ENCODE measurements around the gene NEK8.

The NEK8 gene

DNA sequence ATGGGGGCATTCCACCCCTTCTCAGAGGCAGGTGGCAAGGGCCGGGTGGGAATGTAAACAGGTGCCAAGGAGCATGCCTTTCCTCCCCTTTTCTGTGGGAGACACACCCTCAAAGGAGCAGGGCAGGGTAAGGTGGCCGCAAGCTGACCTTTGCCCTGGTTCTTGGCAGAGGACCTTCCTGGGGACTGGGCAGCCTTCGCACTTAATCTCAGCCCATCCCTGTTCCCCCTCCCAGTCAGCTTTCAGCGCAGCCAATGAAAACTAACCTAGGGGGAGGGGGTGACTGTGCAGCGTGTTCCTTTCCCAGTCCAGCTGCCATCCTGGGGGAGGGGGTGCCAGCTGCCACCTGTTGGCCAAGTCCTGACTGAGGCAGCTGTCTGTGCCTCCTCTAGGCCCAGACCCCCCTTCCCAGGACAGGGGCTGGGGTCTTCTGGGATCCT lies 18.0 kb downstream of the NEK8 start:
- no peaks in the 10 kb centered on the region for H3K9me3 ChIP-seq
- H3K27me3 ChIP-seq, result no peaks in the 10 kb centered on the region
- intact Hi-C loops (cut with DNase I; ENCODE audit: low total_unique reads), result loop anchor here (10.0 kb wide), 1 partner anchor 58 kb away; no protein-coding TSS in a partner anchor
- H3K27ac ChIP-seq, result peak overlapping the region; percentile 81 to 83
- TF ChIP-seq, protein P1, sequence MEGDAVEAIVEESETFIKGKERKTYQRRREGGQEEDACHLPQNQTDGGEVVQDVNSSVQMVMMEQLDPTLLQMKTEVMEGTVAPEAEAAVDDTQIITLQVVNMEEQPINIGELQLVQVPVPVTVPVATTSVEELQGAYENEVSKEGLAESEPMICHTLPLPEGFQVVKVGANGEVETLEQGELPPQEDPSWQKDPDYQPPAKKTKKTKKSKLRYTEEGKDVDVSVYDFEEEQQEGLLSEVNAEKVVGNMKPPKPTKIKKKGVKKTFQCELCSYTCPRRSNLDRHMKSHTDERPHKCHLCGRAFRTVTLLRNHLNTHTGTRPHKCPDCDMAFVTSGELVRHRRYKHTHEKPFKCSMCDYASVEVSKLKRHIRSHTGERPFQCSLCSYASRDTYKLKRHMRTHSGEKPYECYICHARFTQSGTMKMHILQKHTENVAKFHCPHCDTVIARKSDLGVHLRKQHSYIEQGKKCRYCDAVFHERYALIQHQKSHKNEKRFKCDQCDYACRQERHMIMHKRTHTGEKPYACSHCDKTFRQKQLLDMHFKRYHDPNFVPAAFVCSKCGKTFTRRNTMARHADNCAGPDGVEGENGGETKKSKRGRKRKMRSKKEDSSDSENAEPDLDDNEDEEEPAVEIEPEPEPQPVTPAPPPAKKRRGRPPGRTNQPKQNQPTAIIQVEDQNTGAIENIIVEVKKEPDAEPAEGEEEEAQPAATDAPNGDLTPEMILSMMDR (IDR thresholded peaks at IDR 0.05), result no peak
- H3K4me3 ChIP-seq, result no peak overlapping the region
- peaks cover 0 to 81% (median 47%) of the 10 kb centered on the region in 4 donors for H3K4me1 ChIP-seq
- H3K36me3 ChIP-seq, result peaks cover 0 to 26% (median 23%) of the 10 kb centered on the region in 3 donors
- DNase-seq, result no peak

DNA sequence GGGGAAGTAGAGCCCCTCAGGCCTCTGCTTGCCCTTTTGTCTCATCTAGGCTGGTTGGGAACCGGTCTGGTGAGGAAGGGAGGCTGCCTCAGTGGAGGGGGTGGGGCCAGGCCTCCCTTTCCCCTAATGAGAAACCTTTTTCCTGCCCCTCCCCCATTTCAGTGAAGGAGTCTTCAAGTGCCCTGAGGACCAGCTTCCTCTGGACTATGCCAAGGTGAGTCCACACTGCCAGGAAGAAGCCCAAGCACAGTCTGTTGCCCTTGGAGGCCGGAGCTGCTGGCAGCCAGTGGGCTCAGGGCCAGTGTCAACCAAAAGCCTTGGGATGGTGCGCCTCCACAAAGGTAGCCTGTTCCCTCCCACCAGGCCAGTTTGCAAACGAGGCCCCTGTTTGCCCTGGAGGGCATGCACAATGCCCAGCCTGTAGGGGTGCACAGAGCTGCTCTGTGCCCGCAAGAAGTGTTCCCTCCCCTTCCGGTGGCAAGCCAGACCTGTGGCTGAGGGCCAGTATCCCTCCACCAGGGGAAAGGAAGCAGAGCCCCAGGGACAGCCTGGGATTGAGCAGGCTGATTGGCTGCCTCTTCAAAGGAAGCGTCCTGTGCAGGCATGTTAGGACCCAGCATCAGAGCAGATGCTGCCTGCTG lies 18.6 kb downstream of the NEK8 start:
- Histone ChIP-seq H3K4me3 (no peak overlapping the region), H3K27ac (peak overlapping the region; percentile 81 to 83), H3K27me3 (no peaks in the 10 kb centered on the region), H3K36me3 (peaks cover 0 to 26% (median 23%) of the 10 kb centered on the region in 3 donors), H3K4me1 (peaks cover 0 to 76% (median 47%) of the 10 kb centered on the region in 4 donors), H3K9me3 (no peaks in the 10 kb centered on the region)
- peak in 1 of 2 donors; percentile 75 for DNase-seq
- TF ChIP-seq, protein P1 (IDR thresholded peaks at IDR 0.05), result no peak
- intact Hi-C loops (cut with DNase I; ENCODE audit: low total_unique reads), result loop anchor here (10.0 kb wide), 1 partner anchor 58 kb away; no protein-coding TSS in a partner anchor

DNA sequence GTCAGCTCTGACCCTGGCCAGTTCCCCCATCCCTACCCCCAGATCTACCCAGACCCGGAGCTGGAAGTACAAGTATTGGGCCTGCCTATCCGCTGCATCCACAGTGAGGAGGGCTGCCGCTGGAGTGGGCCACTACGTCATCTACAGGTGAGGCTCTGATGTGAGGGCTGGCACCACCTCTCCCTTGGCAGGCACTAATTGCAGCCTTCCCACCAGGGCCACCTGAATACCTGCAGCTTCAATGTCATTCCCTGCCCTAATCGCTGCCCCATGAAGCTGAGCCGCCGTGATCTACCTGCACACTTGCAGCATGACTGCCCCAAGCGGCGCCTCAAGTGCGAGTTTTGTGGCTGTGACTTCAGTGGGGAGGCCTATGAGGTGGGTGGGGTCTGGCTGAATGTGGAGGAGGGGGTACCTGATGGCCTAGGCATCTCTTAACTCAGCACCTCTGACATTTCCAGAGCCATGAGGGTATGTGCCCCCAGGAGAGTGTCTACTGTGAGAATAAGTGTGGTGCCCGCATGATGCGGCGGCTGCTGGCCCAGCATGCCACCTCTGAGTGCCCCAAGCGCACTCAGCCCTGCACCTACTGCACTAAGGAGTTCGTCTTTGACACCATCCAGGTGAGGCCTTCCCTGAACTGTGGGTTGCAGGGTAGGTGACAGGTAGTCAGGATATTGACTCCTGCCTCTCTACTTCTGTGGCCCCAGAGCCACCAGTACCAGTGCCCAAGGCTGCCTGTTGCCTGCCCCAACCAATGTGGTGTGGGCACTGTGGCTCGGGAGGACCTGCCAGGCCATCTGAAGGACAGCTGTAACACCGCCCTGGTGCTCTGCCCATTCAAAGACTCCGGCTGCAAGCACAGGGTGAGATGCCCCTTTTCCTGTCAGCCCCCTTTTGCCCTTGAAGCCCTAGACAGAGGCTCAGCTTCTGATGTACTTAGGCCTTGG lies 19.5 kb downstream of the NEK8 start:
- TF ChIP-seq, protein P1 (IDR thresholded peaks at IDR 0.05), result no peak
- Histone ChIP-seq H3K36me3 (peaks cover 0 to 26% (median 23%) of the 10 kb centered on the region in 3 donors), H3K9me3 (no peaks in the 10 kb centered on the region), H3K4me3 (no peak overlapping the region), H3K4me1 (peaks cover 0 to 67% (median 41%) of the 10 kb centered on the region in 4 donors), H3K27ac (no peak overlapping the region), H3K27me3 (no peaks in the 10 kb centered on the region)
- no peak for DNase-seq
- intact Hi-C loops (cut with DNase I; ENCODE audit: low total_unique reads), result loop anchor here (1.0 to 10.0 kb wide), 2 partner anchors 21 to 57 kb away; no protein-coding TSS in a partner anchor

DNA sequence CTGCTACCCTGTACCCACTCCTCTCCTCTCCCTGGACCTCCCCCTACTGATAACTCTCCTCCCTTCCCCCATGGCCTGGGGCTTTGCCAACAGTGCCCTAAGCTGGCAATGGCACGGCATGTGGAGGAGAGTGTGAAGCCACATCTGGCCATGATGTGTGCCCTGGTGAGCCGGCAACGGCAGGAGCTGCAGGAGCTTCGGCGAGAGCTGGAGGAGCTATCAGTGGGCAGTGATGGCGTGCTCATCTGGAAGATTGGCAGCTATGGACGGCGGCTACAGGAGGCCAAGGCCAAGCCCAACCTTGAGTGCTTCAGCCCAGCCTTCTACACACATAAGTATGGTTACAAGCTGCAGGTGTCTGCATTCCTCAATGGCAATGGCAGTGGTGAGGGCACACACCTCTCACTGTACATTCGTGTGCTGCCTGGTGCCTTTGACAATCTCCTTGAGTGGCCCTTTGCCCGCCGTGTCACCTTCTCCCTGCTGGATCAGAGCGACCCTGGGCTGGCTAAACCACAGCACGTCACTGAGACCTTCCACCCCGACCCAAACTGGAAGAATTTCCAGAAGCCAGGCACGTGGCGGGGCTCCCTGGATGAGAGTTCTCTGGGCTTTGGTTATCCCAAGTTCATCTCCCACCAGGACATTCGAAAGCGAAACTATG lies 20.4 kb downstream of the NEK8 start:
- Histone ChIP-seq H3K27me3 (no peaks in the 10 kb centered on the region), H3K4me1 (peaks cover 0 to 62% (median 38%) of the 10 kb centered on the region in 4 donors), H3K27ac (peak overlapping the region in 1 of 2 donors; percentile 14), H3K9me3 (no peaks in the 10 kb centered on the region), H3K4me3 (no peak overlapping the region), H3K36me3 (peaks cover 0 to 26% (median 23%) of the 10 kb centered on the region in 3 donors)
- intact Hi-C loops (cut with DNase I; ENCODE audit: low total_unique reads), result loop anchor here (1.0 to 10.0 kb wide), 2 partner anchors 22 to 56 kb away; no protein-coding TSS in a partner anchor
- TF ChIP-seq, protein P1 (IDR thresholded peaks at IDR 0.05), result no peak
- DNase-seq, result no peak

Data from tibial artery (tissue), 4 donors.